BE2C (cell line): ENCODE results near the gene AEBP1.

Experiments
- DNase-seq: peaks from one replicate; pipeline ENCODE4 v3.0.0-alpha.2; 2020
- H3K27me3 ChIP-seq: fragments of 250-450 bp; sonication (Bioruptor Pico); 2 replicates; pipeline ENCODE4 v1.5.1; 2020; ENCODE audit warnings: mild to moderate bottlenecking
- H3K36me3 ChIP-seq: fragments of 250-450 bp; sonication (Bioruptor Pico); 2 replicates; pipeline ENCODE4 v1.5.1; 2020; ENCODE audit warnings: mild to moderate bottlenecking
- H3K4me1 ChIP-seq: fragments of 250-450 bp; sonication (Bioruptor Pico); 2 replicates; pipeline ENCODE4 v1.5.1; 2020
- H3K4me3 ChIP-seq: 2 replicates; pipeline ENCODE4 v1.5.1; 2011; ENCODE audit warnings: low read depth, low read length
- H3K9me3 ChIP-seq: fragments of 250-450 bp; sonication (Bioruptor Pico); 2 replicates; pipeline ENCODE4 v1.5.1; 2020
- TF ChIP-seq, protein P1 (sequence below): IDR thresholded peaks from 2 replicates; pipeline ENCODE4 v1.5.1; 2012; ENCODE audit warnings: mild to moderate bottlenecking, low read depth, low read length

Gene AEBP1

DNA sequence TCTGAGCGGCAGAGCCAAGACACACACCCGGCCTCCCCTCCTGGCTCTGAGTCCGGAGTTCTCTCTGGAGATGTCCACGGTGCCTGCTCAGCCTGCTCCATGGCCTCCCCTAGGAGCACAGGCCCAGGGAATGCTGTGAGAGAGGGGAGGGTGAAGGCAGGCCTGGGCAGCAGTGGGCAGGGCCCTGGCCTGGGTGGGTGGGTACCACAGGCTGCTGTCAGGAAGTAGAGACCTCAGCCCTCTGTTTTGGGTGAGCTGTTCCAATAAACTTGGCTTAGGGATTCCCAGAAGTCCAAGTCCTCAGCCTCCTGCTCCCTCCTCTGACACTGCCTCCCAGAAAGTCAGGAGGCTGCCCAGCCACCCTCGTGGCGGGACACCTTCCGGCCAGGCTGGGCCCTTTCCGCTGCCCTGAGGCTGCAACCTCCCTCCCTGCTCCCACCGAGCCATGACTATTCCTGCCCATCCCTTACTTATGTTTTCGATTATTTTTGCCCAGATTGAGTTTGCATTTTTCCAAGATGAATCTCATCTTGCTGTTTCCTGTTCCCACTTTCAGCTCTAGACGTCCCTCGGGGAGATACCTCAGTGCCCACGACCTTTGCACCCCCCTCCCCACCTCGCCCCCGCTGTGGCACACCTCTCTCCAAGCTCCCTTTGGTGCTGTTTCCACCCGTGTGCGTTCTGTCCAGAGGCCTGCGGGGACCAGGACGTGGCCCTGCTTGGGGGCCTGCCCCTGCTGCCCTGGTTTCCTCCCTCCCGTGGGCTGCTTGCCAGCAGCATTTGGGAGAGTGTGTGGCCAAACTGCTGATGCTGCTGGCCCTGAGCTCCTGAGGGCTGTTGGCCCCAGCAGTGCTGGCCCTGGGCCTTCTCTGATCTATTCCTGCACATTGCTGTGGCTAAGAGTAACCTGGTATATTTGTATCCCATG lies 16.0 kb upstream of the AEBP1 start:
- Histone ChIP-seq H3K27me3 (no peaks in the 10 kb centered on the region), H3K4me3 (no peak overlapping the region), H3K4me1 (no peaks in the 10 kb centered on the region), H3K36me3 (no peaks in the 10 kb centered on the region), H3K9me3 (no peaks in the 10 kb centered on the region)
- DNase-seq = no peak
- TF ChIP-seq, protein P1, sequence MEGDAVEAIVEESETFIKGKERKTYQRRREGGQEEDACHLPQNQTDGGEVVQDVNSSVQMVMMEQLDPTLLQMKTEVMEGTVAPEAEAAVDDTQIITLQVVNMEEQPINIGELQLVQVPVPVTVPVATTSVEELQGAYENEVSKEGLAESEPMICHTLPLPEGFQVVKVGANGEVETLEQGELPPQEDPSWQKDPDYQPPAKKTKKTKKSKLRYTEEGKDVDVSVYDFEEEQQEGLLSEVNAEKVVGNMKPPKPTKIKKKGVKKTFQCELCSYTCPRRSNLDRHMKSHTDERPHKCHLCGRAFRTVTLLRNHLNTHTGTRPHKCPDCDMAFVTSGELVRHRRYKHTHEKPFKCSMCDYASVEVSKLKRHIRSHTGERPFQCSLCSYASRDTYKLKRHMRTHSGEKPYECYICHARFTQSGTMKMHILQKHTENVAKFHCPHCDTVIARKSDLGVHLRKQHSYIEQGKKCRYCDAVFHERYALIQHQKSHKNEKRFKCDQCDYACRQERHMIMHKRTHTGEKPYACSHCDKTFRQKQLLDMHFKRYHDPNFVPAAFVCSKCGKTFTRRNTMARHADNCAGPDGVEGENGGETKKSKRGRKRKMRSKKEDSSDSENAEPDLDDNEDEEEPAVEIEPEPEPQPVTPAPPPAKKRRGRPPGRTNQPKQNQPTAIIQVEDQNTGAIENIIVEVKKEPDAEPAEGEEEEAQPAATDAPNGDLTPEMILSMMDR = no peak

DNA sequence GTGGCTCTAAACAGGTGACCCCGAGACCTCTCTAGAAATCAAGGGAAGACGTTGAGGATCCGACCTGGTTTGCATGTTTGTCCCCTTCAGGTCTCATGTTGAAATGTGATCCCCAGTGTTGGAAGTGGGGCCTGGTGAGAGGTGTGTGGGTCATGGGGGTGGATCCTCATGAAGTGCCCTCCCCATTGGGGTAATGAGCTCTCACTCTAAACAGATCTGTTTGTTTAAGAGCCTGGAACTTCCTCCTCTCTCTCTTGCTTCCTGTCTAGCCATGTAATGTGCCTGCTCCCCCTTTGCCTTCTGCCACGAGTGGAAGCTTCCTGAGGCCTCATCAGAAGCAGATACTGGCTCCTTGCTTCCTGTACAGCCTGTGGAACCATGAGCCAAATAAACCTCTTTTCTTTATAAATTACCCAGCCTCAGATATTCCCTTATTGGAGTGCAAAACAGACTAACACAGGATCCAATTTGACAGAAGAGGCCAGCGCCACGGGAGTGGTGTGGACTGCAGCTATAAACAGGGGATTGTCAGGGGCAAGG lies 11.0 kb upstream of the AEBP1 start:
- Histone ChIP-seq H3K36me3 (no peaks in the 10 kb centered on the region), H3K9me3 (no peaks in the 10 kb centered on the region), H3K4me3 (no peak overlapping the region), H3K4me1 (no peaks in the 10 kb centered on the region), H3K27me3 (no peaks in the 10 kb centered on the region)
- DNase-seq = no peak
- TF ChIP-seq, protein P1 = no peak

DNA sequence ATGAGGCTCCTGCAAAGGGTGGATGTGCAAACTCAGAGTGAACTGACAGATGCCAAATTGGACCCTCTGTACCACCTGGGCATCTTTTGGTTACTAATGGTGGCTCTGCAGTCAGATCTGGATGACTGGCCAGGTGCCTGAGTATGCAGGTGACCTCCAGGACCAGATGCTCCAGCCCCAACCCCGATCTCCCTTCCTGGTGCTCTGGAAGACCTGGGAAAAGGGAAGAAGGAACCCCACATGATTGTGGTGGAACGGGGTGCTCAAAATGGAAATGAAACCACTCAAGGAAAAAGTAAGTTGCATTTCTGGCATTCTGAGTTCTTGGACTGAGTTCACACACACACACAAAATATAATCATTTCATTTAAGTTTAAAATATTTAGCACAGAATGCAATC lies 9.8 kb upstream of the AEBP1 start:
- no peaks in the 10 kb centered on the region for H3K4me1 ChIP-seq
- no peak for DNase-seq
- TF ChIP-seq, protein P1 = no peak

DNA sequence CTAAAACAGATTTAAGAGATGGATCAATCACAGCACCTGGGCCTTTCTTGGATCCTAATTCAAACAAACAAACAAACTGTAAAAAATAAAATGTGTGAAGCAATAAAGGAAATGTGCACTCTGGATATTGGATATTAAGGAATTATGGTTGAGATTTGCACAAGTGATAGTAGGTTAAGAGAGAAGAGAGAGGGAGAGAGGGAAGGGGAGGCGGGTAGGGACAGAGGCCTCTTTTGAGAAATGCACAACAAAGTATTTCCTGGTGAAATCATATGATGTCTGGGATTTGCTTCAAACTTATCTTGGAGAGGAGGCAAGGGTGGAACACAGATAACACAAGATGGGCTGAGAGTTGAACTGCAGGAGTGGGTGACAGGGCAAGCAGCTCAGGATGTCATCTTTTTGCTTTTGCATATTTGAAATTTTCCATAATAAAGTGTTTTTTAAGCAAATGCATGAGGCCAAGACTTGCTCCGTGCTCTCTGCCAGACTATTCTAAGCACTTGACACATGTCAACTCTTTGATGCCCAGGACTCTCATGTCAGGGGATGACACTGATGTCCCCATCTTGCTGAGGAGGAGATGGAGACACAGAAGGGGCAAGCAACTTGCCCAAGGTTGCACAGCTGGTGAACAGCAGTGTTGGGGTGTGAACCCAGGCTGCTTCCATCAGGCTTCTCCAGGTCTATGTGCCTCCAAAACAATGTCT lies 9.1 kb upstream of the AEBP1 start:
- no peaks in the 10 kb centered on the region for H3K9me3 ChIP-seq
- H3K4me3 ChIP-seq = no peak overlapping the region
- no peak for DNase-seq
- no peaks in the 10 kb centered on the region for H3K27me3 ChIP-seq
- no peaks in the 10 kb centered on the region for H3K4me1 ChIP-seq
- TF ChIP-seq, protein P1 = no peak
- no peaks in the 10 kb centered on the region for H3K36me3 ChIP-seq

More for the DNA sequence above, 9.8 kb upstream of the AEBP1 start:
- no peak overlapping the region for H3K4me3 ChIP-seq
- H3K9me3 ChIP-seq = no peaks in the 10 kb centered on the region
- H3K27me3 ChIP-seq = no peaks in the 10 kb centered on the region
- H3K36me3 ChIP-seq = no peaks in the 10 kb centered on the region

DNA sequence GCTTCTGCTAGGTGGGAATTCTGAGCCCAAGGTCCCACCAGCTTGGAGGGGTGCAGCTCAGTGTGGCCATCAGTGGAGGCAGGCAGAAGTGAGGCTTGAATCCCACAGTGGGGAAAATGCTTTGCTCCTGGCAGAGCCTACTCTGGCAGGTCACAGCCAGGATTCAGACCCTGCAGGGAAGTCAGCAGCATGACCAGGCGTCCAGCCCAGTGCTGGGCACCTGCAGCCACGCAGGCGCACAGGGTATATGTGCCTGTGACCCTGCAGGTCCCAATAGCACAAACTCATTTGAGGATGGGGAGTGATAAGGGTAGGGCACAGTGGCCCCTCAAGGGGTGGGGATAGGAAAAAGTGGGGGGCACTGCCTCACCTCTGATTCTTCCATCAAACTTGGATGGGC lies 8.4 kb upstream of the AEBP1 start:
- Histone ChIP-seq H3K4me3 (no peak overlapping the region), H3K27me3 (no peaks in the 10 kb centered on the region), H3K36me3 (no peaks in the 10 kb centered on the region), H3K4me1 (peaks cover 2% of the 10 kb centered on the region), H3K9me3 (no peaks in the 10 kb centered on the region)
- no peak for DNase-seq
- TF ChIP-seq, protein P1 = no peak
